ENCODE data around the gene FARS2. TPM values are rescaled to one million over a fixed set of nuclear protein-coding genes. Genes with fewer than 3 reads are reported as not detected.
A peak's percentile ranks its signal among the peaks of the same experiment; 100 is the strongest.

The FARS2 gene
- total RNA-seq, 4 donors from 2014 or later = 8.3 to 18.5 (median 13.0) TPM

- intact Hi-C loops (cut with DNase I) = no loop called here
- Histone ChIP-seq H3K9me3 (no peaks in the 10 kb centered on the region), H3K27ac (peak overlapping the region in 1 of 4 donors; percentile 21), H3K4me3 (no peak overlapping the region), H3K36me3 (no peaks in the 10 kb centered on the region), H3K27me3 (no peaks in the 10 kb centered on the region), H3K4me1 (peaks cover 0 to 39% (median 25%) of the 10 kb centered on the region in 3 donors)
- 22 to 29% methylated on average over 2 of the region's 2 CpGs for whole genome bisulfite sequencing, 2 donors
- TF ChIP-seq CTCF (IDR thresholded peaks at IDR 0.05) (no peak), POLR2A (IDR thresholded peaks at IDR 0.05) (no peak)
- DNase-seq = no peak
Measured at GRCh38 chr6:5670381-5670780, 409.1 kb downstream of the FARS2 start.

- peak overlapping the region in 3 of 4 donors; percentile 9 to 59 (median 21) for H3K27ac ChIP-seq
- 45 to 57% methylated on average over 6 to 7 of the region's 7 CpGs for WGBS, 2 donors
- H3K27me3 ChIP-seq = no peaks in the 10 kb centered on the region
- DNase-seq = no peak
- H3K36me3 ChIP-seq = no peaks in the 10 kb centered on the region
- peaks cover 0 to 39% (median 25%) of the 10 kb centered on the region in 3 donors for H3K4me1 ChIP-seq
- intact Hi-C loops (cut with DNase I) = no loop called here
- H3K9me3 ChIP-seq = no peaks in the 10 kb centered on the region
- H3K4me3 ChIP-seq = no peak overlapping the region
- no peak for TF ChIP-seq POLR2A (IDR thresholded peaks at IDR 0.05)
- no peak for TF ChIP-seq CTCF (IDR thresholded peaks at IDR 0.05)
Measured at GRCh38 chr6:5670811-5671561, 409.7 kb downstream of the FARS2 start.

- Histone ChIP-seq H3K36me3 (no peaks in the 10 kb centered on the region), H3K4me1 (peaks cover 0 to 40% (median 25%) of the 10 kb centered on the region in 3 donors), H3K27ac (peak overlapping the region in 3 of 4 donors; percentile 21 to 59 (median 32)), H3K9me3 (no peaks in the 10 kb centered on the region), H3K4me3 (no peak overlapping the region), H3K27me3 (no peaks in the 10 kb centered on the region)
- intact Hi-C loops (cut with DNase I) = no loop called here
- TF ChIP-seq CTCF (IDR thresholded peaks at IDR 0.05) (no peak), POLR2A (IDR thresholded peaks at IDR 0.05) (no peak)
- WGBS, 2 donors = 85 to 87% methylated on average over 14 to 22 of the region's 22 CpGs
- no peak for DNase-seq
Measured at GRCh38 chr6:5671601-5672559, 410.6 kb downstream of the FARS2 start.

GRCh38 chr6:5672581-5673011 lies 411.3 kb downstream of the FARS2 start:
- peaks cover 0 to 47% (median 25%) of the 10 kb centered on the region in 3 donors for H3K4me1 ChIP-seq
- peak overlapping the region in 2 of 4 donors; percentile 21 to 53 for H3K27ac ChIP-seq
- DNase-seq = no peak
- H3K4me3 ChIP-seq = no peak overlapping the region
- intact Hi-C loops (cut with DNase I) = no loop called here
- no peaks in the 10 kb centered on the region for H3K36me3 ChIP-seq
- WGBS, 2 donors = 31 to 42% methylated on average over 3 of the region's 3 CpGs
- TF ChIP-seq CTCF (IDR thresholded peaks at IDR 0.05) = no peak
- TF ChIP-seq POLR2A (IDR thresholded peaks at IDR 0.05) = no peak
- no peaks in the 10 kb centered on the region for H3K9me3 ChIP-seq
- no peaks in the 10 kb centered on the region for H3K27me3 ChIP-seq

Measured in esophagus squamous epithelium (tissue), 5 donors.